Rectal smooth muscle tissue (tissue), 1 donor: Measurements from ENCODE around the gene NCAPH2.
A peak's percentile ranks its signal among the peaks of the same experiment; 100 is the strongest.

Experiments used
- H3K27ac ChIP-seq: one replicate; pipeline ENCODE4 v1.7.0; 2013; ENCODE audit warnings: low read depth, low read length, inconsistent platforms
- H3K27me3 ChIP-seq: one replicate; pipeline ENCODE4 v1.7.0; 2013; ENCODE audit warnings: low read length; ENCODE audit not compliant: control insufficient read depth, insufficient read depth
- H3K36me3 ChIP-seq: one replicate; pipeline ENCODE4 v1.7.0; 2013; ENCODE audit warnings: low read length; ENCODE audit not compliant: control insufficient read depth, insufficient read depth
- H3K4me1 ChIP-seq: one replicate; pipeline ENCODE4 v1.7.0; 2013; ENCODE audit warnings: low read length; ENCODE audit not compliant: control insufficient read depth, insufficient read depth
- H3K4me3 ChIP-seq: one replicate; pipeline ENCODE4 v1.7.0; 2013; ENCODE audit warnings: low read length
- H3K9ac ChIP-seq: one replicate; pipeline ENCODE4 v1.7.0; 2013; ENCODE audit warnings: low read length

NCAPH2 gene

DNA sequence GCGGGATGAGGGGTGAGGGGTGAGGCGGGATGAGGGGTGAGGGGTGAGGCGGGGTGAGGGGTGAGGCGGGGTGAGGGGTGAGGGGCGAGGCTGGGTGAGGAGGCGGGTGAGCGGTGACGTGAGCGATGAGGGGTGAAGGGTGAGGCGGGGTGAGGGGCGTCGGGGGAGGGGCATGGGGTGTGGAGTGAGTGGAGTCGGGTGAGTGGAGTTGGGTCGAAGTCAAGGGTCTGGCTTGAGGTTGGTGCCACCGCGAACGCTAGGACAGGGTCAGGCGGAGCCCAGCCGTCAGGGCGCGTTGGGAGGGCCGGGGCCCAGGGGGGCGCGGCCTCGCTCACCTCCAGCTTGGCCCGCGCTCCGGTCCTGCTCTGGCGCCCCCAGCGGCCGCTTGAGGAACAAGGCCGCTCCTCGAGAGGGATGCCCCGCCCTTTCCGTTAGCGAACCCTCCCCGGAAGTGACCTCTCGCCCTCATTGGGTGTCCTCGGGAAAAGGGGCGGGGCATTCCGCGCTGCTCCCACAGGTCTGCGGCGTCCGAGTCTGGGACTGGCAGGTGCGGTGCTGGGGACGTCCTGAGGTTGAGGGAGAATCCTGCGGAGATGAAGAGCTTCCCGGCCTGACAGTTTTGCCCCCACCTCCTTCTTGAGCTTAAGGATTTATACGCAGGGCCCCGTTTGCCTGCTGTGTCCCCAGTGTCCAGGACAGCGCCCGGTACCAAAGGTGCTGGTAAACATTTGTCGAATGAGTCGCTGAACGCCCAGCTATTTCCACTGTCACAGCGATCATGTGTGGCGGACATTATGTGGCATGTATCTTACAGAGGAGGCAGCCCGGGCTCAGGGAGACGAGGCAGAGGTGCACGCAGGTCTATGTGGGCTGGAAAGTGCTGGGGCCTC, 54.7 kb downstream of the NCAPH2 start, which contains the start of gene SYCE3:
SYCE3 (minus strand) TSS at position 397 of the 890 bp plus-strand sequence. CDS start 6,514 bp downstream, outside the sequence.
- Histone ChIP-seq H3K27ac (no peak within 1 kb of the TSS), H3K27me3 (no peaks in the 10 kb centered on the region), H3K4me3 (peak within 1 kb of the TSS; percentile 70), H3K4me1 (no peaks in the 10 kb centered on the region), H3K9ac (peak within 1 kb of the TSS; percentile 60), H3K36me3 (no peaks in the 10 kb centered on the region)

DNA sequence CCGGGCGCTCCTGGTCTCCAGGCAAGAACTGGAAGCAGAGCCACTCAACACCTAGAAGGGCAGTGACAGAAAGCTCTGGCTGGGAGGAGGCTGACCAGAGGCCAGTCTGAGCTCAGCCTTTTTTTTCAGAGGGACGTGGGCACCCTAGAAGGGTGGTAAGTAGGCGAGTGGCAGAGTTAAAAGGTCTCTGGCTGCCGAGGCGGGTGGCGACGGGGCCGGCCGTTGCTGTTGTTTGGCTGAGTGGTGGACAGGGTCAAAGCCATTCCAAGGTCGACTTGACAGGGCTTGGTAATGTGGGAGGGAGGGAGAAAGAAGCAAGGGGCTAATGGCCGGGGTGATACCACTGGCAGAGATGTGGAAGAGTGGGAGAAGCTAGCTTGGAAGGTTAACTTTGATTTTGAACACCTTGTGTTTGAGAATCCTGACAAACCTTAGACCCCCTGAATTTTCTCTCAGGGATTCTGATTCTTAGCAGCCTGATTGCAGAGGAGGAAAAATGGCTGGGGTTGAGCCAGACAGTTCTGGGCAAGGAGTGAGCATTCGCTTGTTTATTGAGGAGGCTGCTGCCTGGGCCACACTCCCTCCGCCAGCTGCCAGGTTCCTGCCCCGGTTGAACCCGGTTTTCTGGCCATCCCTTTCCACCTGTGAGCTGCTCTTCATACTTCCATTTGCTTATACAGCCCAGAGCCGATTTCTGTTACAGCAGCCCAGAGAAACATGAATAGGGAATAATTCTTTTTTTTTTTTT, 55.6 kb downstream of the NCAPH2 start:
- Histone ChIP-seq H3K4me1 (no peaks in the 10 kb centered on the region), H3K27me3 (no peaks in the 10 kb centered on the region), H3K27ac (no peak overlapping the region), H3K36me3 (no peaks in the 10 kb centered on the region), H3K9ac (peak overlapping the region; percentile 60), H3K4me3 (peak overlapping the region; percentile 70)

DNA sequence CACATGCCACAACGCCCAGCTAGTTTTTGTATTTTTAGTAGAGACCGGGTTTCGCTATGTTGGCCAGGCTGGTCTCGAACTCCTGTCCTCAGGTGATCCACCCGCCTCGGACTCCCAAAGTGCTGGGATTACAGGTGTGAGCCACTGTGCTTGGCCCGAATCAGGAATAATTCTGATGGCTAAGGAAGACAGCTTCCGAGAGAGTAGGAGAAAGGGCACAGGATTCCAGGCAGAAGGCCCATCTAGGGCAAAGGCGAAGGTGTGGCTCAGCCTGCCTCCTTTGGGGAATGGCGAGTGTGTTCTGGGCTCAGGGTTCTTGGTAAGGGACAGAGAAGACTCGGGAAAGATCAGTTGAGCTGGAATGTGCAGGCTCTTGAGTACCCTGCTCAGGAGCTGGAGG, 56.3 kb downstream of the NCAPH2 start:
- Histone ChIP-seq H3K27me3 (no peaks in the 10 kb centered on the region), H3K4me3 (no peak overlapping the region), H3K4me1 (no peaks in the 10 kb centered on the region), H3K27ac (no peak overlapping the region), H3K36me3 (peaks cover 3% of the 10 kb centered on the region), H3K9ac (no peak overlapping the region)

DNA sequence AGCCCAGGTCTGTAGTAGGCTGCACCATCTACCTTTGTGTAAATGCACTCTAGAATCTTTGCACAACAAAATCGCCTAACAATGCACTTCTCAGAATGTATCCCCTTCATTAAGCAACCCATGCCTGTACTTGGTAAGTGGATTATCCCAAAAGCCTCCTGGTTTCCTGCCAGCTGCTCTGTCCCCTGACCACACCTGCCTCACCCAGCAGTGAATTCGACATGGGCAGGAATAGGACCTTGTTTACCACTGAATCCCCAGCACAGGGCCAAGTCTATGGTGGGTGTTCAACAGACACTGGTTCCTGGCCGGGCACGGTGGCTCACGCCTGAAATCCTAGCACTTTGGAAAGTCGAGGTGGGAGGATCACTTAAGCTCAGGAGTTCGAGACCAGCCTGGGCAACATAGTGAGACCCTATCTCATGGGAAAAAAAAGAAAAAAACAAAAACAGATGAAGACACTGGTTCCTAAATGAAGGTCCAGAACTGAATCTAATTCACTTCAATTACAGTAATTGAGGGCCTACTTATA, 59.8 kb downstream of the NCAPH2 start:
- no peak overlapping the region for H3K4me3 ChIP-seq
- no peaks in the 10 kb centered on the region for H3K27me3 ChIP-seq
- no peak overlapping the region for H3K27ac ChIP-seq
- H3K36me3 ChIP-seq = peaks cover 9% of the 10 kb centered on the region
- H3K9ac ChIP-seq = no peak overlapping the region
- H3K4me1 ChIP-seq = no peaks in the 10 kb centered on the region

DNA sequence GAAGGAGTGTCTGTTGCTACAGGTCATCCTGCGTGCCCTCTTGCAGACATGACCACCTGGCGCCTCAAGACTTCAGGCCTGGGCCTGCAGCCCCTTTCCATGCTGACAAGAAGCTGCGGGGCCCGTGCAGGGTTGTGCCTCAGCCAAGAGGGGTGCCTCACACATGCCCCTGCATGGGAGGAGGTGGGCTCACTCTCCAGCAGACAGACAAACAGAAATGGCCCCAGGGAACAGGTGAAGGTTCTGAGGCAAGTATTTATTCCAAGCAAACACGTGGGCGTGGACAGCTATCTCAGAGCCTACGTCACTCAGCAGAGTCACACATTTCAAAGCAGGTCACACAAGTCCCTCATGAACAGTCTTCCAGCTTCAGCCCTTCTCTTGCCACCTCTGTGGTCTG, 60.6 kb downstream of the NCAPH2 start:
- Histone ChIP-seq H3K27me3 (no peaks in the 10 kb centered on the region), H3K27ac (no peak overlapping the region), H3K4me1 (no peaks in the 10 kb centered on the region), H3K4me3 (no peak overlapping the region), H3K9ac (no peak overlapping the region), H3K36me3 (peaks cover 9% of the 10 kb centered on the region)

DNA sequence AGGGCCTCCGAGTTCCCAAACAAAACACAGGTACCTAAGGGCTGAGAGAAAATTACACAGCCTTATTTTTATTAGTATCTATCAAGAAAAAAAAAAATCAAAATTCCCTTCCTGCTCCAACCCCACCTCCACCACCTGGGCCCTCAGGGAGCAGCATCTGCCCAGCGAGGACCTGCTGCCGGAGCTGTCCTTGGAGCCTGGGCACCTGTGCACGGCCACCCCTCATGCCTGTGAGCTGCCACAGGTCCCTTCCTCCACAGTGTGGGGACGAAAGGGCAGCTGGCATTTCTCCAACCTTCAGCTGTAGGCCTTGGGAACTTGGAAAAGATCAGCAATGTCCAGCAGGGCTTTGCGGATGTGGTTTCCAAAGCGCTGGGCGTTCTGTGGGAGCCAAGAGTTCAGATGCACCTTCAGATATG, 61.0 kb downstream of the NCAPH2 start:
- Histone ChIP-seq H3K9ac (no peak overlapping the region), H3K27ac (no peak overlapping the region)

DNA sequence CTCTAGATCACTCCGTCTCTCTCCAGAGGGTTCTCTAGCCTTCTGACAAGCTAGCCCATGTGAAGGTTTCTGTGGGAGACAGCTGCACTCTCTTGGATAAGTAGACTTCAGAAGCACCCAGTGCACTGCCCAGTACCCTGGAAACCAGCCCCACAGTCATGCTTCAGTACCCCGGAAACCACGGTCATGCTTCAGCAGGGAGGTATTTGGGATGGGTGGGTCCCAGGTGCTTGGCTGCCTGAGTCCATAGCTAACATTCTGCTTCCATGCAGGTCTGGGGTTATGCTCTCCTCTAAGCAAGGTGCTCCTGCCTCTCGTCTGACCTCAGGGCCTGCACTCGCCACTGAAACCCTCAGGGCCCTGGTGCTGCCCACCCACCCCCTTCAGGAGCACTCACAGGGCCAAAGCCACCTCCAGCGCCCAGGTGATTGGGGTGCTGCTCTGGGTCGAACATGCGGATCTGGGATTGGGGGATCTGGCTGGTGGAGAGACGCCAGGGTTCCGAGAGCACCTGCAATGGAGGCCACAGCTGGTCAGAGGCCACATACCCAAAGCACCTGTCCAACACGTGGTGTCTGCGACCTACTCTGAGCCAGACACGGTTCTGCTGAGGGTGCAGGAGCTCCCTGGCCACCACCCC, 62.0 kb downstream of the NCAPH2 start:
- Histone ChIP-seq H3K4me1 (no peaks in the 10 kb centered on the region), H3K27ac (no peak overlapping the region), H3K4me3 (no peak overlapping the region), H3K36me3 (peaks cover 9% of the 10 kb centered on the region), H3K27me3 (no peaks in the 10 kb centered on the region), H3K9ac (no peak overlapping the region)

More for the DNA sequence above, 61.0 kb downstream of the NCAPH2 start:
- peaks cover 9% of the 10 kb centered on the region for H3K36me3 ChIP-seq
- H3K4me3 ChIP-seq = no peak overlapping the region
- H3K4me1 ChIP-seq = no peaks in the 10 kb centered on the region
- no peaks in the 10 kb centered on the region for H3K27me3 ChIP-seq

DNA sequence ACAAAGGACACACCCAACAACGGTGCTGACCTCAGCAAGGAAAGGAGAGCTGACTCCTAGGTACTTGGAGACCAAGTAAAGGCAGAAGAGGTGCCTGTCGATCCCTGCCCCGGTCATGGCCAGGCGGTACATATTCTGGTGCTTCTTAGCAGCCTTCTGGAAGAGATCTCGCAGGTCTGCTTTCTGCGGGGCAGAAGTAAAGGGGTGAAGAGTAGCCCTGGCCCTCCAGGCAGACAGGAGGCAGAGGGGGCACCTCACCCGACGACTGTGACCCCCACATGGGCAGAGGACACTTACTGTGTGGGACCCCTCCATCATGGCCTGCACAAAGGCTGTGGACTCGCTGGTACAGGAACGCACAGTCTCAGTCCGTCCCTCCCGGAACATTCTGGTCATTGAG, 62.8 kb downstream of the NCAPH2 start:
- no peak overlapping the region for H3K4me3 ChIP-seq
- H3K4me1 ChIP-seq = no peaks in the 10 kb centered on the region
- no peak overlapping the region for H3K9ac ChIP-seq

DNA sequence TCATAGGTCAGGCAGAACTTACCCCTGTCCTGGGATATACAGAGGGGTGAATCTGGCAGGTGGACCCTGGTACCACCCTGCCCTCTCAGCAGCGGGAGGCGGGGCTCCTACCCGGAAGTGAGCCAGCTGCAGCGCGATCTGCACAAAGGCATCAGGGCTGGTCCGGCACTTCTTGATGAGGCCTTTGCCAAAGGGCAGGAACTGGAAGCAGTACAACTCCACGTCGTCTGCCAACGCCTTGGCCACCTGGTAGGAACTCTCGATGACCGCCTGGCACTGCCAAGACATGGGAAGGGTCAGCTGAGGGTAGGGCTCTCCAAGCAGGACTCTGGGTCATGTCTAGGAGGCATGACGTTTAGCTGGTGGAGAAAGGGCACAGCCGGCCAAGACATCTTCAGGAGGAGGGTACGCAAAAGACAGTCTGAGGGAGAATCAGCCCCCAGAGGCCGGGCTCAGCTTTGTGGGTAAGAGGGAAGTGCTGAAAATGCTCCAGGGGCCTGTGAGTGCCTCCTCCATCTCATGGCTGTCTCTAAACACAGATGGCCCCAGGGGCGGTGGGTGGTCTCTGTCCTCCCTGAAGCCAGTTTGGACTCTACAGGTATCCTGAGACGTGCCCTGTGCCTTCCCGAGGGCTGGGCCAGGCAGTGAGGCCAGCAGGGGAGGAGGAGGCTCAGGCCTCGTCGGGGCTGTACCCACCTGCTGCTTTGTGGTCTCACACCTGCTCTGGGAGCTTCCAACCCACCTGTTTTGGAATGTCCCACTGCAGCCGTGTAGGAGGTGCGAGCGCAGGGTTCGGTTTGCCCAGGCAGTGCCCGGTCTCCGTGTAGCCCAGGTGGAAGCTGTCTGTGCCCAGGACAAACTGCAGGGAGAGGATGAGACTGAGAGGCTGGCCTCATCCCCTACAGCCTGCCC, 63.5 kb downstream of the NCAPH2 start:
- Histone ChIP-seq H3K27ac (no peak overlapping the region), H3K36me3 (peaks cover 9% of the 10 kb centered on the region)

More for the DNA sequence above, 62.8 kb downstream of the NCAPH2 start:
- H3K27ac ChIP-seq = no peak overlapping the region
- peaks cover 9% of the 10 kb centered on the region for H3K36me3 ChIP-seq
- no peaks in the 10 kb centered on the region for H3K27me3 ChIP-seq

DNA sequence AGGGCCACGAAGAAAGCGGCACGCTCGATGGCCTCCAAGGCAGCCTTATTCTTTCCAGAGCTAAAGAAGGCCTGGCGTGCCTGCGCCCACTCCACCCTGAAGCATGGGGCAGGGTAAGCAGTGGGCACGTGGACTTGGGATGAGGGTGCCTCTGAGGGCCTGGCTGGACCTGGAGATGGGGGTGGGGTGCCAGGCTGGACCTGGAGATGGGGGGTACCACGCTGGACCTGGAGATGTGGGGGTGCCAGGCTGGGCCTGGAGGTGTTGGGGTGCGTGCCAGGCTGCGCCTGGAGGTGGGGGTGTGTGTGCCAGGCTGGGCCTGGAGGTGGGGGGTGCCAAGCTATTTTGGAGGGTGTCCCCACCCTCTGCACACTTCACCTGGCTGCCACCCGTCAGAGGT, 64.9 kb downstream of the NCAPH2 start:
- Histone ChIP-seq H3K4me1 (no peaks in the 10 kb centered on the region), H3K4me3 (no peak overlapping the region), H3K27me3 (peaks cover 6% of the 10 kb centered on the region), H3K9ac (no peak overlapping the region), H3K27ac (no peak overlapping the region), H3K36me3 (peaks cover 9% of the 10 kb centered on the region)

More for the DNA sequence above, 63.5 kb downstream of the NCAPH2 start:
- Histone ChIP-seq H3K27me3 (no peaks in the 10 kb centered on the region), H3K4me3 (no peak overlapping the region), H3K4me1 (no peaks in the 10 kb centered on the region), H3K9ac (no peak overlapping the region)

DNA sequence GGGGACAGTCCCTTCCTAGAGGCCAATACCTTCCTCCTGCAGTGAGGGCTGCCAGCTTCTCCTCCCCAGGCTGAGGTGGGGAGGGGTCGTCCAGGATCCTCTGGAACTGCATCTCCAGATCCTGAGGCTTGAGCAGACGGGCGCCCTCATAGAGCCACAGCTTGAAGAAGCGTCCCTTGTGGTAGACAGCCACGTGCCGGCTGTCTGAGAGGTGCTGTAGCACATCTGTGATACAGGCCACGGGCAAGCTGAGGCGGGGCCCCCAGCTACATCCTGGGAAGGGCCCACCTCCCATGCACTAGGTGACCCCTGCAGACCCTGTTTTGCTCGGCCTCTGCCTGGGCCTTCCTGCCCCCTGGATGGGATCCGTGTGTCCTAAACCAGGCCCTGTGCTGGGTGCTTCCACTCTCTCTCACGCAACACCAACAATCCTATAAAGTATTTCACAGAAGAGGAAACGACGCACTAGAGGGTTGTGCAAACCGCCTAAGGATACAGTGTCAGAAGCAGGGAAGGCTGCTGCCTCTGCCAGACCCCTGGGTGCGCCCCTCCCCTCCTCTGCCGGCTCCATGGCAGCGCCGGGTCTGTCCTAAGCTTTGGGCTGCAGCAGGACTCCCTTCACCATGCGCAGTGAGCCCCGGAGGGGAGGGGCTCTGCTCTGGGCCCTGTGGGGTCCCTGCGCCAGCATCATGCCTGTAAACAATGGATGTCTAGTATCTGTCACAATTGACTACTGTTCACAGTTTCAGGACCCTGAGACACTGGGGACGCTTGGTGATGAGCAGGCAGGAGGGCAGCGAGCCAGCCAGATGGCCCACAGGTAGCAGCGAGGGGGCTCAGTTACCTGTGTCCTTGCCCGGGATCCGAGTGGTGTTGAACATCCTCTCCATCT, 65.7 kb downstream of the NCAPH2 start:
- Histone ChIP-seq H3K27ac (no peak overlapping the region), H3K9ac (no peak overlapping the region), H3K36me3 (peaks cover 9% of the 10 kb centered on the region), H3K27me3 (peaks cover 6% of the 10 kb centered on the region), H3K4me3 (no peak overlapping the region), H3K4me1 (peaks cover 3% of the 10 kb centered on the region)
